ENCODE measurements around the gene MPP2.
"Not testable (repeated sequence)": the region's sequence is repeated elsewhere in the genome, so short reads cannot be mapped to it uniquely, and the experiment has no call there.

MPP2 gene

GRCh38 chr17:43877451-43878155, 29.7 kb downstream of the MPP2 start:
- no peaks in the 10 kb centered on the region for H3K36me3 ChIP-seq
- no peak overlapping the region for H3K4me2 ChIP-seq
- H3K4me1 ChIP-seq, result peaks cover 0 to 4% (median 0%) of the 10 kb centered on the region in 10 experiments; a peak in 2 of 20 replicates
- no peak for TF ChIP-seq Cebpa-rat (IDR thresholded peaks at IDR 0.05)
- H3K9ac ChIP-seq, result no peak overlapping the region
- peaks cover 0 to 10% (median 0%) of the 10 kb centered on the region in 11 experiments; a peak in 2 of 22 replicates for H4K20me1 ChIP-seq
- peaks cover 0 to 10% (median 0%) of the 10 kb centered on the region in 11 experiments; a peak in 3 of 22 replicates for H3K9me3 ChIP-seq (replicated peaks in 1 of 11)
- H3K27ac ChIP-seq, result no peak overlapping the region
- H3K27me3 ChIP-seq, result no peaks in the 10 kb centered on the region
- H3K4me3 ChIP-seq, result no peak overlapping the region

GRCh38 chr17:43877031-43877430, 30.3 kb downstream of the MPP2 start:
- Histone ChIP-seq H3K27me3 (no peaks in the 10 kb centered on the region), H3K9me3 (replicated peaks in 1 of 11) (peaks cover 0 to 10% (median 0%) of the 10 kb centered on the region in 11 experiments; a peak in 3 of 22 replicates), H3K4me3 (no peak overlapping the region), H3K9ac (no peak overlapping the region), H4K20me1 (peaks cover 0 to 10% (median 0%) of the 10 kb centered on the region in 11 experiments; a peak in 2 of 22 replicates), H3K36me3 (no peaks in the 10 kb centered on the region), H3K27ac (no peak overlapping the region), H3K4me2 (no peak overlapping the region), H3K4me1 (peaks cover 0 to 4% (median 0%) of the 10 kb centered on the region in 10 experiments; a peak in 2 of 20 replicates)
- TF ChIP-seq Cebpa-rat (IDR thresholded peaks at IDR 0.05), result no peak

GRCh38 chr17:43875476-43876147, 31.7 kb downstream of the MPP2 start:
- TF ChIP-seq Cebpa-rat (IDR thresholded peaks at IDR 0.05), result no peak
- H3K4me1 ChIP-seq, result peaks cover 0 to 4% (median 0%) of the 10 kb centered on the region in 10 experiments; a peak in 2 of 20 replicates
- no peak overlapping the region for H3K4me2 ChIP-seq
- no peaks in the 10 kb centered on the region for H3K27me3 ChIP-seq
- peaks cover 0 to 10% (median 0%) of the 10 kb centered on the region in 11 experiments; a peak in 3 of 22 replicates for H3K9me3 ChIP-seq (replicated peaks in 1 of 11)
- no peaks in the 10 kb centered on the region for H3K36me3 ChIP-seq
- no peak overlapping the region for H3K4me3 ChIP-seq
- H4K20me1 ChIP-seq, result peaks cover 0 to 7% (median 0%) of the 10 kb centered on the region in 11 experiments; a peak in 2 of 22 replicates
- no peak overlapping the region for H3K27ac ChIP-seq
- H3K9ac ChIP-seq, result no peak overlapping the region

GRCh38 chr17:43874293-43874692, 33.0 kb downstream of the MPP2 start:
- TF ChIP-seq Cebpa-rat (IDR thresholded peaks at IDR 0.05), result no peak
- no peaks in the 10 kb centered on the region for H3K27me3 ChIP-seq
- H3K9me3 ChIP-seq (replicated peaks in 1 of 11), result peaks cover 0 to 10% (median 0%) of the 10 kb centered on the region in 11 experiments; a peak in 4 of 22 replicates
- no peak overlapping the region for H3K4me2 ChIP-seq
- no peaks in the 10 kb centered on the region for H3K36me3 ChIP-seq
- H3K4me1 ChIP-seq, result peaks cover 0 to 4% (median 0%) of the 10 kb centered on the region in 10 experiments; a peak in 2 of 20 replicates
- no peak overlapping the region for H3K9ac ChIP-seq
- no peak overlapping the region for H3K27ac ChIP-seq
- no peak overlapping the region for H3K4me3 ChIP-seq
- H4K20me1 ChIP-seq, result peaks cover 0 to 6% (median 0%) of the 10 kb centered on the region in 11 experiments; a peak in 1 of 22 replicates

- Histone ChIP-seq H4K20me1 (peaks cover 0 to 6% (median 0%) of the 10 kb centered on the region in 11 experiments; a peak in 1 of 22 replicates), H3K9ac (no peak overlapping the region), H3K4me1 (peaks cover 0 to 3% (median 0%) of the 10 kb centered on the region in 10 experiments; a peak in 3 of 20 replicates), H3K27me3 (no peaks in the 10 kb centered on the region), H3K9me3 (replicated peaks in 1 of 11) (peaks cover 0 to 12% (median 4%) of the 10 kb centered on the region in 11 experiments; a peak in 12 of 22 replicates), H3K4me3 (no peak overlapping the region), H3K4me2 (no peak overlapping the region), H3K36me3 (no peaks in the 10 kb centered on the region), H3K27ac (no peak overlapping the region)
- TF ChIP-seq Cebpa-rat (IDR thresholded peaks at IDR 0.05), result no peak
Observed at GRCh38 chr17:43873815-43874214, 33.5 kb downstream of the MPP2 start.

GRCh38 chr17:43873091-43873490, 34.2 kb downstream of the MPP2 start:
- no peak overlapping the region for H3K4me2 ChIP-seq
- no peaks in the 10 kb centered on the region for H3K36me3 ChIP-seq
- H3K27ac ChIP-seq, result no peak overlapping the region
- H3K9me3 ChIP-seq (replicated peaks in 1 of 11), result peaks cover 0 to 16% (median 10%) of the 10 kb centered on the region in 11 experiments; a peak in 13 of 22 replicates
- TF ChIP-seq Cebpa-rat (IDR thresholded peaks at IDR 0.05), result no peak
- 0 out of 22 replicates have a peak, but pooled peaks cover 0 to 3% (median 0%) of the 10 kb centered on the region in 11 experiments for H4K20me1 ChIP-seq
- peaks cover 0 to 8% (median 3%) of the 10 kb centered on the region in 10 experiments; a peak in 9 of 20 replicates for H3K4me1 ChIP-seq
- H3K9ac ChIP-seq, result no peak overlapping the region
- no peaks in the 10 kb centered on the region for H3K27me3 ChIP-seq
- no peak overlapping the region for H3K4me3 ChIP-seq

GRCh38 chr17:43871946-43872690, 35.2 kb downstream of the MPP2 start:
- Histone ChIP-seq H3K9ac (no peak overlapping the region), H3K36me3 (no peaks in the 10 kb centered on the region), H3K4me1 (peaks cover 0 to 18% (median 4%) of the 10 kb centered on the region in 10 experiments; a peak in 9 of 20 replicates), H3K4me3 (no peak overlapping the region), H3K27me3 (no peaks in the 10 kb centered on the region), H3K4me2 (0 out of 22 replicates have a peak overlapping the region, but pooled peaks of 1 of the 11 experiments have one; percentile 20), H3K27ac (no peak overlapping the region), H3K9me3 (replicated peaks in 1 of 11) (peaks cover 0 to 16% (median 10%) of the 10 kb centered on the region in 11 experiments; a peak in 13 of 22 replicates), H4K20me1 (no peaks in the 10 kb centered on the region)
- no peak for TF ChIP-seq Cebpa-rat (IDR thresholded peaks at IDR 0.05)

GRCh38 chr17:43869031-43869430, 38.3 kb downstream of the MPP2 start:
- not testable (repeated sequence) for H3K27me3 ChIP-seq, H3K36me3 ChIP-seq, H3K27ac ChIP-seq, H3K4me3 ChIP-seq, H3K4me2 ChIP-seq, H3K9ac ChIP-seq, H4K20me1 ChIP-seq
- Histone ChIP-seq H3K9me3 (replicated peaks in 1 of 11) (peaks cover 0 to 12% (median 10%) of the 10 kb centered on the region in 11 experiments; a peak in 13 of 22 replicates), H3K4me1 (peaks cover 0 to 28% (median 4%) of the 10 kb centered on the region in 10 experiments; a peak in 9 of 20 replicates)

Data from BLaER1 treated with 17β-estradiol and CSF1 and Interleukin-3, amounts not matched to agents 10 nM and 100 nM (cell line).